Transverse colon (tissue), 3 donors: ENCODE data around the gene SERTAD3.
A peak's percentile ranks its signal among the peaks of the same experiment; 100 is the strongest.

Experiments
- CTCF ChIP-seq, 5 experiments: fragments of 200-600 bp in 3 of 5; fragments of 450-650 bp in 2 of 5; sonication (generic) in 3 of 5; IDR thresholded peaks; 1 replicate in 2 of 5; 2 replicates in 3 of 5; pipeline ENCODE4 v1.5.1; 2016 to 2017; ENCODE audit warnings: antibody characterized with exemption in 5 of 5, inconsistent platforms in 3 of 5, mild to moderate bottlenecking in 2 of 5, moderate library complexity in 1 of 5
- EP300 ChIP-seq: sonication (generic); formaldehyde crosslinking; IDR thresholded peaks from one replicate; pipeline ENCODE4 v1.6.1; 2017; ENCODE audit warnings: antibody characterized with exemption, low read depth

- TF ChIP-seq EP300 (peak; percentile 20), CTCF (IDR thresholded peaks at IDR 0.05) (no peak)
Measured at GRCh38 chr19:40444000-40444824, at the start of gene SERTAD3.
